Body of pancreas (tissue), 4 donors: ENCODE results near the gene ZBTB46.

Experiments used
- POLR2A ChIP-seq, 3 donors: fragments of 450-650 bp; IDR thresholded peaks; one replicate each; pipeline ENCODE4 v1.6.1; 2016; ENCODE audit warnings: antibody characterized with exemption in 3 of 3, mild to moderate bottlenecking in 2 of 3
- TF ChIP-seq, protein P1 (sequence below), 7 experiments: fragments of 450-650 bp in 4 of 7; fragments of 200-600 bp in 3 of 7; sonication (generic) in 3 of 7; IDR thresholded peaks; one replicate each; pipeline ENCODE4 v1.5.1; 2016 to 2019; ENCODE audit warnings: antibody characterized with exemption in 7 of 7

DNA sequence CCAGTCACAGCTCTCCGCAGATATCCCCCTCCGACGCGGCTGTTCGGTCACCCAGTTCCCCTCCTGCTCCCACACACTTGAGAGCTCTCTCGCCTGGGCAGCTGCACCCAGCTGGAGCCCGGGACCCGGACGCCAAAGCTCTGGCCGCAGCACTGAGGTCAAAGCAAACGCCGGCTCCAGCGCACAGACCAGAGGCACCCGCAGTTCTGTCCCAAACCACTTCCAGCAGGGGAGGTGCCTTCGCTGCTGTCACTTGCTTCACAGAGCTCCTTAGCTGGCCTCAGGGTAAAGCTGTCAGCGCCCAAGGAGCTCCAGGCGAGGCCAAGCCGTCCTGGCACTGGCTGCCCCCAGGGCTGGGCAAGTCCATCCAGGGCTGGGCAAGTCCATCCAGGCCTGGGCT, 63.6 kb downstream of the ZBTB46 start:
- TF ChIP-seq, protein P1, sequence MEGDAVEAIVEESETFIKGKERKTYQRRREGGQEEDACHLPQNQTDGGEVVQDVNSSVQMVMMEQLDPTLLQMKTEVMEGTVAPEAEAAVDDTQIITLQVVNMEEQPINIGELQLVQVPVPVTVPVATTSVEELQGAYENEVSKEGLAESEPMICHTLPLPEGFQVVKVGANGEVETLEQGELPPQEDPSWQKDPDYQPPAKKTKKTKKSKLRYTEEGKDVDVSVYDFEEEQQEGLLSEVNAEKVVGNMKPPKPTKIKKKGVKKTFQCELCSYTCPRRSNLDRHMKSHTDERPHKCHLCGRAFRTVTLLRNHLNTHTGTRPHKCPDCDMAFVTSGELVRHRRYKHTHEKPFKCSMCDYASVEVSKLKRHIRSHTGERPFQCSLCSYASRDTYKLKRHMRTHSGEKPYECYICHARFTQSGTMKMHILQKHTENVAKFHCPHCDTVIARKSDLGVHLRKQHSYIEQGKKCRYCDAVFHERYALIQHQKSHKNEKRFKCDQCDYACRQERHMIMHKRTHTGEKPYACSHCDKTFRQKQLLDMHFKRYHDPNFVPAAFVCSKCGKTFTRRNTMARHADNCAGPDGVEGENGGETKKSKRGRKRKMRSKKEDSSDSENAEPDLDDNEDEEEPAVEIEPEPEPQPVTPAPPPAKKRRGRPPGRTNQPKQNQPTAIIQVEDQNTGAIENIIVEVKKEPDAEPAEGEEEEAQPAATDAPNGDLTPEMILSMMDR (IDR thresholded peaks at IDR 0.05) = no peak
- no peak for TF ChIP-seq POLR2A (IDR thresholded peaks at IDR 0.05)
